GM12878 (cell line): ENCODE measurements around the gene CCDC172. TPM values are rescaled to one million over a fixed set of nuclear protein-coding genes. Genes with fewer than 3 reads are reported as not detected.

Experiments used
- ATAC-seq: fragments of 200-7000 bp; cut with Tn5 transposase; 3 replicates; pipeline ENCODE4 v1.9.1; 2020; ENCODE audit warnings: mild to moderate bottlenecking, moderate library complexity
- BruUV-seq: library from RNA; stranded (reverse); fragments of 400-500 nt; replicated peaks from 2 replicates; lab custom pipeline; 2021; lab: Mats Ljungman, UMichigan
- CTCF ChIA-PET: fragments of 300-600 bp; sonication (Branson Sonifier 250); formaldehyde crosslinking; extraction: SDS; loops from one replicate; lab custom pipeline; 2021; ENCODE audit warnings: inconsistent platforms; lab: Yijun Ruan, JAX
- POLR2A ChIA-PET: fragments of 350-600 bp; formaldehyde crosslinking; extraction: SDS; loops from one replicate; lab custom pipeline; 2021; ENCODE audit warnings: inconsistent platforms; lab: Charles Lee
- RAD21 ChIA-PET: fragments of 300-600 bp; sonication (Branson Sonifier 250); formaldehyde crosslinking; loops from one replicate; lab custom pipeline; 2023; ENCODE audit warnings: antibody characterized with exemption; ENCODE audit not compliant: unreplicated experiment; lab: Charles Lee
- SMC1A ChIA-PET: fragments of 300-600 bp; sonication (Branson Sonifier 250); formaldehyde crosslinking; loops from one replicate; lab custom pipeline; 2023; ENCODE audit not compliant: unreplicated experiment, uncharacterized antibody; lab: Charles Lee
- DNase-seq: peaks from one replicate; pipeline ENCODE4 v3.0.0-alpha.2; 2011; ENCODE audit warnings: low read depth, low spot score
- FAIRE-seq: peaks from 3 replicates; lab custom pipeline; 2011; peaks lifted over from hg19 to GRCh38; lab: Jason Lieb, UNC
- H2AFZ ChIP-seq: 2 replicates; pipeline ENCODE4 v1.6.0; 2011; ENCODE audit warnings: low read depth, low read length, control low read depth; ENCODE audit not compliant: control insufficient read depth
- H3K27ac ChIP-seq: 2 replicates; pipeline ENCODE4 v1.5.1; 2011; ENCODE audit warnings: control low read depth; ENCODE audit not compliant: control insufficient read depth, insufficient read depth
- H3K27me3 ChIP-seq, 2 experiments: replicated peaks in 1 of 2; 2 replicates each; pipeline versions ENCODE4 v1.6.0 to v1.6.1; 2011; ENCODE audit warnings: low read length in 1 of 2; ENCODE audit not compliant: control insufficient read depth in 2 of 2, insufficient read depth in 2 of 2
- H3K36me3 ChIP-seq, 2 experiments: 2 replicates each; pipeline ENCODE4 v1.5.1; 2011; ENCODE audit warnings: low read length in 1 of 2; ENCODE audit not compliant: control insufficient read depth in 2 of 2, insufficient read depth in 2 of 2
- H3K4me1 ChIP-seq: 2 replicates; pipeline ENCODE4 v1.6.1; 2011; ENCODE audit warnings: mild to moderate bottlenecking, low read length, moderate library complexity, mixed read lengths; ENCODE audit not compliant: control insufficient read depth, insufficient read depth
- H3K4me2 ChIP-seq: 2 replicates; pipeline ENCODE4 v1.6.0; 2011; ENCODE audit warnings: control low read depth; ENCODE audit not compliant: control insufficient read depth, insufficient read depth
- H3K4me3 ChIP-seq: fragments of 200-600 bp; sonication (generic); 2 replicates; pipeline ENCODE4 v1.5.1; 2016
- H3K79me2 ChIP-seq: 2 replicates; pipeline ENCODE4 v1.6.0; 2011; ENCODE audit warnings: low read length; ENCODE audit not compliant: control insufficient read depth, insufficient read depth
- H3K9ac ChIP-seq: 2 replicates; pipeline ENCODE4 v1.8.0; 2011; ENCODE audit warnings: low read length, control low read depth, mixed read lengths; ENCODE audit not compliant: control insufficient read depth, insufficient read depth
- H3K9me3 ChIP-seq: replicated peaks from 3 replicates; pipeline ENCODE4 v1.5.1; 2011; ENCODE audit warnings: mild to moderate bottlenecking, low read length; ENCODE audit not compliant: control insufficient read depth, insufficient read depth
- H4K20me1 ChIP-seq: 2 replicates; pipeline ENCODE4 v1.6.0; 2011; ENCODE audit not compliant: control insufficient read depth, insufficient read depth
- HDAC6 ChIP-seq: fragments of 200-600 bp; sonication (generic); IDR thresholded peaks from one replicate; pipeline ENCODE4 v1.8.0; 2017; ENCODE audit warnings: antibody characterized with exemption; ENCODE audit not compliant: unreplicated experiment
- NFIC ChIP-seq: IDR thresholded peaks from 2 replicates; pipeline ENCODE4 v1.6.1; 2012; ENCODE audit warnings: low read depth, mild to moderate bottlenecking, inconsistent platforms, low read length, moderate library complexity
- PKNOX1 ChIP-seq: fragments of 450-650 bp; IDR thresholded peaks from 2 replicates; pipeline ENCODE4 v1.6.1; 2016; ENCODE audit warnings: mild to moderate bottlenecking
- WGBS: methylation state at CpG from one replicate; pipeline ENCODE4 v1.1.6; 2016; ENCODE audit warnings: low lambda C conversion rate; ENCODE audit not compliant: insufficient replicate concordance, insufficient coverage; ENCODE audit errors: missing lambda C conversion rate; 5-methylcytosine and 5-hydroxymethylcytosine counted together
- in situ Hi-C: fragments of 300-500 bp; cut with MboI; formaldehyde crosslinking; loops from 9 replicates; pipeline ENCODE4 v1.14.3; 2018; ENCODE audit warnings: mixed read lengths
- intact Hi-C: fragments of 100-400 bp; cut with micrococcal nuclease; formaldehyde crosslinking; loops from one replicate; pipeline ENCODE4 v1.14.2; 2022; ENCODE audit not compliant: unreplicated experiment
- polyA plus RNA-seq, 11 experiments: library from polyadenylated mRNA; depleted of rRNA in 4 of 11; unstranded in 6 of 11; stranded (reverse) in 5 of 11; fragments of >200 nt; fragmentation: Nextera tagmentation in 4 of 11; fragmentation: Illumina TruSeq in 1 of 11; extraction: Ambion mirVana in 4 of 11; extraction: Trizol in 1 of 11; gene quantifications; 1 replicate in 1 of 11; 2 replicates in 10 of 11; pipeline versions ENCODE4 v1.2.1 to v1.2.3, GENCODE V29; 2011 to 2016; ENCODE audit warnings: inconsistent platforms in 2 of 11, missing spikeins in 2 of 11, low read depth in 1 of 11
- total RNA-seq, 4 experiments: library from RNA; depleted of rRNA in 3 of 4; stranded (reverse); fragments of >200 nt in 3 of 4; fragmentation: Illumina TruSeq in 1 of 4; extraction: Trizol in 1 of 4; gene quantifications; 2 replicates each; pipeline versions ENCODE4 v1.2.1 to v1.2.3, GENCODE V29; 2013 to 2021

Gene CCDC172
- total and polyA plus RNA-seq, 10 of the 15 experiments (the other 5 are each of a cell fraction or from before 2014, with no cell fraction given): not detected

- no peak for TF ChIP-seq NFIC
Observed at GRCh38 chr10:116382290-116382689, 58.0 kb downstream of the CCDC172 start (continued).

- CTCF ChIA-PET: interaction anchor here (0.7 to 1.6 kb wide), 4 partner anchors 13 to 677 kb away, joined by 3 to 7 read pairs (median 4); no protein-coding TSS in a partner anchor
- ATAC-seq (peak; percentile 54), FAIRE-seq (no peak)
Observed at GRCh38 chr10:116385311-116385710, 61.1 kb downstream of the CCDC172 start.

More at GRCh38 chr10:116385311-116385710, 61.1 kb downstream of the CCDC172 start:
- H3K27ac ChIP-seq: no peak overlapping the region
- in situ Hi-C loops (no loop called here), intact Hi-C loops (loop anchor here (5.0 kb wide), 3 partner anchors 588 to 1028 kb away; no protein-coding TSS in a partner anchor)
- RAD21 ChIA-PET: no interaction called here
- no peak overlapping the region for H2AFZ ChIP-seq
- DNase-seq: no peak
- BruUV-seq: no TSS peak
- SMC1A ChIA-PET: interaction anchor here (0.6 to 1.1 kb wide), 2 partner anchors 13 to 1027 kb away, joined by 3 read pairs; no protein-coding TSS in a partner anchor
- no peaks in the 10 kb centered on the region for H3K9me3 ChIP-seq
- TF ChIP-seq HDAC6: no peak
- 0 out of 2 replicates have a peak, but pooled peaks have one; percentile 24 for TF ChIP-seq PKNOX1
- WGBS: 42% methylated on average over 2 of the region's 2 CpGs
- no peaks in the 10 kb centered on the region for H4K20me1 ChIP-seq
- H3K4me3 ChIP-seq: no peak overlapping the region
- no peak overlapping the region for H3K9ac ChIP-seq
- H3K36me3 ChIP-seq: no peaks in the 10 kb centered on the region
- H3K79me2 ChIP-seq: no peaks in the 10 kb centered on the region
- no peaks in the 10 kb centered on the region for H3K4me1 ChIP-seq
- no peak overlapping the region for H3K4me2 ChIP-seq
- POLR2A ChIA-PET: no interaction called here
- H3K27me3 ChIP-seq: no peaks in the 10 kb centered on the region
